IPS-15b (cell line): ENCODE results near the gene HCN1.
"Not testable (repeated sequence)": the region's sequence is repeated elsewhere in the genome, so short reads cannot be mapped to it uniquely, and the experiment has no call there.

Experiments
- H3K27me3 ChIP-seq: one replicate; pipeline ENCODE4 v1.6.1; 2013; ENCODE audit warnings: low read length; ENCODE audit not compliant: control insufficient read depth, insufficient read depth
- H3K36me3 ChIP-seq: one replicate; pipeline ENCODE4 v1.6.1; 2013; ENCODE audit warnings: low read length; ENCODE audit not compliant: control insufficient read depth, insufficient read depth
- H3K4me1 ChIP-seq: one replicate; pipeline ENCODE4 v1.6.1; 2013; ENCODE audit warnings: mild to moderate bottlenecking, low read length; ENCODE audit not compliant: control insufficient read depth, insufficient read depth
- H3K4me3 ChIP-seq: one replicate; pipeline ENCODE4 v1.5.1; 2013; ENCODE audit warnings: low read depth, low read length
- H3K9ac ChIP-seq: one replicate; pipeline ENCODE4 v1.6.1; 2013; ENCODE audit warnings: low read depth, mild to moderate bottlenecking, low read length
- H3K9me3 ChIP-seq: one replicate; pipeline ENCODE4 v1.6.1; 2013; ENCODE audit warnings: mild to moderate bottlenecking, low read length; ENCODE audit not compliant: control insufficient read depth, insufficient read depth

Gene HCN1

DNA sequence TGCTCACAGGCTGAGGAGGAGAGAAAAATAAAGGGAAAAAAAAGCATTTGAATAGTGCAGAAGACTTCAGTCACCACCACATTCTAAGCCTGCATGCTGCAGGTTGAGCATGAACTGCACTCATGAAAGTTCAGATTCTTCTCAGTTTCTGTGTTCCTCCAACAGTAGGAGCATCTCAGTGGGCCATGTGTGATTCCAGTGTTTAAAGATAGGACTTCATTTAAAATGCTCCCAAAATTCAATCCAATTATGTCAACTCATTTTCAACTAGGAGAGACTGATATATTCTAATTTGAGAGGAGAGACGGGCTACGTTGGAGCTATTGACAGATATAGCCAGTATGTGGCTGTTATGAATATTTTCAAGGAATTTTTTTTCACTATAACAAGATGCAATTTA is 186.8 kb downstream of the HCN1 start:
- Histone ChIP-seq H3K9ac (no peak overlapping the region), H3K4me3 (no peak overlapping the region), H3K9me3 (no peaks in the 10 kb centered on the region), H3K27me3 (no peaks in the 10 kb centered on the region), H3K4me1 (no peaks in the 10 kb centered on the region), H3K36me3 (no peaks in the 10 kb centered on the region)

DNA sequence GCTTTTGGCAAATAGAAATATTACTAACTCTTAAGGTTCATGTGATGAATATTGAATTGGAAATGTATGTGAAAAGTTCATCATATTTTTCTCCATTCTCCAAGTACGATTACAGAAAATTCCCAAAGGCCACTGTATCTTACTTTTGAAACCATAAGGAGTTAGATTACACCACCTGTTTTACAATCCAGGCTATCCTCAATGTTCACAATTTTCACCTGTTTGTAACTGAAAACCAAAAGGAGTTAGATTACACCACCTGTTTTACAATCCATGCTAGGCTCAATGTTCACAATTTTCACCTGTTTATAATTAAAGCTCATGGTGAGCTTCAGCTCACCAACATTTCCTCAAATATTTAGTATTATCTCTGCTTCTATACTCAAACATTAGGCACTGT is 188.0 kb downstream of the HCN1 start:
- no peaks in the 10 kb centered on the region for H3K36me3 ChIP-seq
- no peak overlapping the region for H3K9ac ChIP-seq
- H3K27me3 ChIP-seq, result no peaks in the 10 kb centered on the region
- H3K4me1 ChIP-seq, result no peaks in the 10 kb centered on the region
- H3K4me3 ChIP-seq, result no peak overlapping the region
- H3K9me3 ChIP-seq, result no peaks in the 10 kb centered on the region

DNA sequence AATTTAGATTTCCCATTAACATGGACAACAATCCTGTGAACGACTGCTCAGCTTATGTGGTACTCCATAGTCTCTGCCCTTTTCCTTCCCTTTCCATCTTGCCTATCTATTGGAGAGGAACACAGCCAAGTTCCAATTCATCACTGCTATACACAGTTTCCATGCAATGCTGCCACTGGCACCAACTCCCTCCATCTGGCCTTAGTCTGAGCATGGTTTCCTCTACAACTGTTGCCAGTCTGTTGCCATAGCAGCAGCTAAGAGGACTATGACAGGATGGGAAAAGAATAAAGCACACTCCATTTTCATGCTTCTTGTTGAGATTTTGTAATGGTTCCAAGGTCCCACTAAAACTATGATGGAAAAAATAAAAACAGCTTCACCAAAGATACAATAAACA is 189.0 kb downstream of the HCN1 start:
- Histone ChIP-seq H3K36me3 (no peaks in the 10 kb centered on the region), H3K4me3 (no peak overlapping the region), H3K4me1 (no peaks in the 10 kb centered on the region), H3K27me3 (no peaks in the 10 kb centered on the region), H3K9ac (no peak overlapping the region), H3K9me3 (no peaks in the 10 kb centered on the region)

DNA sequence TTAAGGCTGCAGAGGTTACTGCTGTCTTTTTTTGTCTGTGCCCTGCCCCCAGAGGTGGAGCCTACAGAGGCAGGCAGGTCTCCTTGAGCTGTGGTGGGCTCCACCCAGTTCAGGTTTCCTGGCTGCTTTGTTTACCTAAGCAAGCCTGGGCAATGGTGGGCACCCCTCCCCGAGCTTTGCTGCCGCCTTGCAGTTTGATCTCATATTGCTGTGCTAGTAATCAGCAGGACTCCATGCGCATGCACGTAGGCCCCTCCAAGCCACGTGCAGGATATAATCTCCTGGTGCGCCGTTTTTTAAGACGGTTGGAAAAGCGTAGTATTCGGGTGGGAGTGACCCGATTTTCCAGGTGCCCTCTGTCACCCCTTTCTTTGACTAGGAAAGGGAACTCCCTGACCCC is 197.2 kb downstream of the HCN1 start:
- not testable (repeated sequence) for H3K4me3 ChIP-seq, H3K9me3 ChIP-seq, H3K36me3 ChIP-seq, H3K4me1 ChIP-seq, H3K27me3 ChIP-seq, H3K9ac ChIP-seq

DNA sequence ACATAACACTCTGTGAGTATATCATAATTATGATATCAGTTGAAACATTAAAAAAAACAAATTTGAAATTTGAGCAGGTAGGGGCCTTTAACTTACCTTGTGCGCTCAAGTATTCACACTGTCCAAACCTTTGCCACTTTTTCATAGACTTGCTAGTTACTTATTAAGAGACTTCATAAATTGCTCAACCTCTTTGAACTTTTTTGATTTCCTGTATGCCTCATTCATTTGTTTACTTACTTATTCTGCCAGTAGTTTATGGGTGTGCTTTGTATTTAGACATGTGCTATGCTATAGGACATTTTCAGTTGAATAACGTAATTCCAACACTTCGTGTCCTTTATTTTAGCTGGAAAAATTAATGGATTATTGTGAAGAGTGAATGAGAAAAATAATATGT is 204.8 kb downstream of the HCN1 start:
- Histone ChIP-seq H3K9me3 (no peaks in the 10 kb centered on the region), H3K9ac (no peak overlapping the region), H3K4me1 (no peaks in the 10 kb centered on the region), H3K27me3 (no peaks in the 10 kb centered on the region), H3K36me3 (no peaks in the 10 kb centered on the region), H3K4me3 (no peak overlapping the region)

DNA sequence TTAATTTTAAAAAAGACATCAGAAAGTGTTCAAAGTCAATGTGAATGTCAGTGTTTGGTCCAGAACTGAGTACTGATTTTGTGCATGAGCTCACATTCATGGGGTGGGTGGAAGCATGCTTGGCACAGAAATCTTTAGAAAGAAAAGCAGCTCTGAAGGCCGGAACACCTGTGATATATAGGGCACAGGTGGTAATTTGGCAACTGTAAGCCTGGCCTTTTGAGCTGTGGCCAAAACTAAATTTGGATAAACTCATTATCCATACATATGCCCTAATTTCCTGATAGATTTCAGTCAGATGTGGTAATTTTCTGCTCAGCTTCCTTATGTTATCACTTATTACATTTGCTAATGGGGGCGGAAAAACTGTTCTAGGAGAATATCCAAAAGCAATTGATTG is 211.4 kb downstream of the HCN1 start:
- Histone ChIP-seq H3K9ac (no peak overlapping the region), H3K4me1 (no peaks in the 10 kb centered on the region), H3K36me3 (no peaks in the 10 kb centered on the region), H3K4me3 (no peak overlapping the region), H3K27me3 (no peaks in the 10 kb centered on the region), H3K9me3 (no peaks in the 10 kb centered on the region)

GRCh38 chr5:45454114-45454513 is 242.1 kb downstream of the HCN1 start:
- no peaks in the 10 kb centered on the region for H3K36me3 ChIP-seq
- no peaks in the 10 kb centered on the region for H3K27me3 ChIP-seq
- H3K9ac ChIP-seq, result no peak overlapping the region
- H3K4me3 ChIP-seq, result no peak overlapping the region
- H3K4me1 ChIP-seq, result no peaks in the 10 kb centered on the region
- no peaks in the 10 kb centered on the region for H3K9me3 ChIP-seq

DNA sequence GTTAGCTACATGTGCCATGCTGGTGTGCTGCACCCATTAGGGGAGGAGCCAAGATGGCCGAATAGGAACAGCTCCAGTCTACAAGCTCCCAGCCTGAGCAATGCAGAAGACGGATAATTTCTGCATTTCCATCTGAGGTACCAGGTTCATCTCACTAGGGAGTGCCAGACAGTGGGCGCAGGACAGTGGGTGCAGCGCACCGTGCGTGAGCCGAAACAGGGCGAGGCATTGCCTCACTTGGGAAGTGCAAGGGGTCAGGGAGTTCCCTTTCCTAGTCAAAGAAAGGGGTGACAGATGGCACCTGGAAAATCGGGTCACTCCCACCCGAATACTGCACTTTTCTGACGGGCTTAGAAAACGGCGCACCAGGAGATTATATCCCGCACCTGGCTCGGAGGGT is 251.3 kb downstream of the HCN1 start:
- H3K9me3 ChIP-seq, H3K4me1 ChIP-seq, H3K4me3 ChIP-seq, H3K27me3 ChIP-seq, H3K9ac ChIP-seq, H3K36me3 ChIP-seq: not testable (repeated sequence)

DNA sequence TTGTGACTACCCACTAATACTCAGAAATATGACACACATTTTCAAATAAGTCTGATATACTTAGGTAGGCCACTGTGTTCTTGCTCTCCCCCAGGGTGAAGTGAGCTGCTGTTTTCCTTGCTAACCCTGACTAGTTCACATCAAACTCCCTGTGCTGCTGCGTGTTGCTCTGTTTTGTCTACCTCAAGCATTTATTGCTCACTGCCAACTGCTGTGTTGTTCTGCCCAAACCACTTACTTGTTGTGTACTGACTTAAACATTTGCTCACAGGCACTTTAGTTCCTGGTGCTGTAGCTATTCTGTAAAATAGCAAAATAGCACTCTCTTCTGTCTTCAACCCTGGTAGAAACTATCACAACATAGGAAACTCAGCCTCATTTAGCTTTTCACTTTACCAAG is 255.7 kb downstream of the HCN1 start:
- Histone ChIP-seq H3K4me3 (no peak overlapping the region), H3K9ac (no peak overlapping the region), H3K4me1 (no peaks in the 10 kb centered on the region), H3K27me3 (no peaks in the 10 kb centered on the region), H3K36me3 (no peaks in the 10 kb centered on the region), H3K9me3 (no peaks in the 10 kb centered on the region)

GRCh38 chr5:45437752-45438151 is 258.4 kb downstream of the HCN1 start:
- Histone ChIP-seq H3K4me1 (no peaks in the 10 kb centered on the region), H3K27me3 (no peaks in the 10 kb centered on the region), H3K9me3 (no peaks in the 10 kb centered on the region), H3K36me3 (no peaks in the 10 kb centered on the region), H3K4me3 (no peak overlapping the region), H3K9ac (no peak overlapping the region)

GRCh38 chr5:45417285-45417998 is 278.7 kb downstream of the HCN1 start:
- H3K36me3 ChIP-seq, result no peaks in the 10 kb centered on the region
- H3K9me3 ChIP-seq, result no peaks in the 10 kb centered on the region
- no peak overlapping the region for H3K4me3 ChIP-seq
- H3K27me3 ChIP-seq, result no peaks in the 10 kb centered on the region
- H3K9ac ChIP-seq, result no peak overlapping the region
- no peaks in the 10 kb centered on the region for H3K4me1 ChIP-seq

- H3K36me3 ChIP-seq, result no peaks in the 10 kb centered on the region
- no peaks in the 10 kb centered on the region for H3K9me3 ChIP-seq
- no peak overlapping the region for H3K4me3 ChIP-seq
- no peak overlapping the region for H3K9ac ChIP-seq
- H3K27me3 ChIP-seq, result no peaks in the 10 kb centered on the region
- H3K4me1 ChIP-seq, result no peaks in the 10 kb centered on the region
Measured at GRCh38 chr5:45414620-45415573, 281.3 kb downstream of the HCN1 start.
